HL-60 (cell line): ENCODE results near the gene KAZN.

Source experiments
- DNase-seq, 2 experiments: peaks; one replicate each; pipeline ENCODE4 v3.0.0-alpha.2; 2010 to 2020; ENCODE audit warnings: low read depth in 1 of 2, low spot score in 1 of 2
- H3K27ac ChIP-seq: fragments of 250-450 bp; sonication (Bioruptor Pico); replicated peaks from 2 replicates; pipeline ENCODE4 v1.5.1; 2020; ENCODE audit warnings: mild to moderate bottlenecking, moderate library complexity
- H3K27me3 ChIP-seq: fragments of 250-450 bp; sonication (Bioruptor Pico); 2 replicates; pipeline ENCODE4 v1.5.1; 2021; ENCODE audit warnings: mild to moderate bottlenecking, moderate library complexity; ENCODE audit not compliant: insufficient read depth, poor library complexity, severe bottlenecking
- H3K4me3 ChIP-seq: replicated peaks from 2 replicates; pipeline ENCODE4 v1.5.1; 2011; ENCODE audit warnings: mild to moderate bottlenecking, control low read depth, low read length; ENCODE audit not compliant: insufficient read depth
- CTCF ChIP-seq: IDR thresholded peaks from one replicate; pipeline ENCODE4 v1.5.1; 2011; ENCODE audit warnings: low read length, control low read depth, inconsistent platforms; ENCODE audit not compliant: insufficient read depth
- GABPA ChIP-seq: IDR thresholded peaks from 2 replicates; pipeline ENCODE4 v1.6.1; 2012; ENCODE audit warnings: low read depth
- POLR2AphosphoS5 ChIP-seq: IDR thresholded peaks from 2 replicates; pipeline ENCODE4 v1.6.1; 2012; ENCODE audit warnings: low read depth
- REST ChIP-seq: IDR thresholded peaks from 2 replicates; pipeline ENCODE4 v1.6.1; 2012; ENCODE audit warnings: low read depth; ENCODE audit not compliant: insufficient replicate concordance
- SPI1 ChIP-seq: IDR thresholded peaks from 2 replicates; pipeline ENCODE4 v1.6.1; 2012; ENCODE audit warnings: low read depth, mild to moderate bottlenecking, borderline replicate concordance

The KAZN gene

GRCh38 chr1:15053153-15053552, 454.7 kb downstream of the KAZN start:
- Histone ChIP-seq H3K27ac (no peak overlapping the region), H3K27me3 (no peaks in the 10 kb centered on the region), H3K4me3 (no peak overlapping the region)
- no peak for DNase-seq
- TF ChIP-seq REST (no peak), CTCF (no peak), GABPA (no peak), POLR2AphosphoS5 (no peak), SPI1 (no peak)

GRCh38 chr1:15055736-15056415, 457.4 kb downstream of the KAZN start:
- TF ChIP-seq REST: no peak
- no peak for TF ChIP-seq GABPA
- TF ChIP-seq CTCF: no peak
- no peak for TF ChIP-seq SPI1
- no peak for TF ChIP-seq POLR2AphosphoS5
- Histone ChIP-seq H3K27ac (no peak overlapping the region), H3K4me3 (no peak overlapping the region), H3K27me3 (no peaks in the 10 kb centered on the region)
- no peak for DNase-seq

- no peaks in the 10 kb centered on the region for H3K27me3 ChIP-seq
- H3K27ac ChIP-seq: no peak overlapping the region
- DNase-seq: no peak
- TF ChIP-seq REST (no peak), CTCF (no peak), GABPA (no peak), SPI1 (no peak), POLR2AphosphoS5 (no peak)
- no peak overlapping the region for H3K4me3 ChIP-seq
These were observed 458.2 kb downstream of the KAZN start for GRCh38 chr1:15056515-15057285.
